ENCODE data around the gene FNDC10. TPM values are rescaled to one million over a fixed set of nuclear protein-coding genes. Genes with fewer than 3 reads are reported as not detected.
A peak's percentile ranks its signal among the peaks of the same experiment; 100 is the strongest.

The FNDC10 gene
- total RNA-seq, 1 donor = 5.9 TPM

GRCh38 chr1:1604374-1605033 is 4.6 kb upstream of the FNDC10 start:
- TF ChIP-seq CTCF (IDR thresholded peaks at IDR 0.05; ENCODE audit: insufficient read depth, low read length) = no peak
- H3K4me3 ChIP-seq (ENCODE audit: low read depth, low read length) = no peak overlapping the region
- no peak for DNase-seq (ENCODE audit: low read depth)

- DNase-seq (ENCODE audit: low read depth) = no peak
- no peak for TF ChIP-seq CTCF (IDR thresholded peaks at IDR 0.05; ENCODE audit: insufficient read depth, low read length)
- H3K4me3 ChIP-seq (ENCODE audit: low read depth, low read length) = no peak overlapping the region
Measured at GRCh38 chr1:1603671-1604373, 3.9 kb upstream of the FNDC10 start.

- H3K4me3 ChIP-seq (ENCODE audit: low read depth, low read length) = no peak overlapping the region
- no peak for TF ChIP-seq CTCF (IDR thresholded peaks at IDR 0.05; ENCODE audit: insufficient read depth, low read length)
- no peak for DNase-seq (ENCODE audit: low read depth)
Measured at GRCh38 chr1:1602968-1603506, 3.1 kb upstream of the FNDC10 start.

GRCh38 chr1:1602304-1602967 is 2.5 kb upstream of the FNDC10 start:
- TF ChIP-seq CTCF (IDR thresholded peaks at IDR 0.05; ENCODE audit: insufficient read depth, low read length) = no peak
- H3K4me3 ChIP-seq (ENCODE audit: low read depth, low read length) = no peak overlapping the region
- DNase-seq (ENCODE audit: low read depth) = no peak

GRCh38 chr1:1601564-1602303 is 1.8 kb upstream of the FNDC10 start:
- TF ChIP-seq CTCF (IDR thresholded peaks at IDR 0.05; ENCODE audit: insufficient read depth, low read length) = no peak
- no peak for DNase-seq (ENCODE audit: low read depth)
- H3K4me3 ChIP-seq (ENCODE audit: low read depth, low read length) = no peak overlapping the region

- H3K4me3 ChIP-seq (ENCODE audit: low read depth, low read length) = peak overlapping the region; percentile 60
- no peak for DNase-seq (ENCODE audit: low read depth)
- no peak for TF ChIP-seq CTCF (IDR thresholded peaks at IDR 0.05; ENCODE audit: insufficient read depth, low read length)
Measured at GRCh38 chr1:1600861-1601563, 1.1 kb upstream of the FNDC10 start.
